GM23338 (cell line): ENCODE results near the gene KLC3. TPM values are rescaled to one million over a fixed set of nuclear protein-coding genes. Genes with fewer than 3 reads are reported as not detected.
"Not testable (repeated sequence)": the region's sequence is repeated elsewhere in the genome, so short reads cannot be mapped to it uniquely, and the experiment has no call there.

Experiments used
- ATAC-seq: fragments of 200-7000 bp; cut with Tn5 transposase; 3 replicates; pipeline ENCODE4 v1.9.1; 2020
- DNase-seq: peaks from one replicate; pipeline ENCODE4 v3.0.0-alpha.2; 2015; ENCODE audit warnings: low spot score
- H2AFZ ChIP-seq: fragments of 200-600 bp; sonication (generic); 2 replicates; pipeline ENCODE4 v1.8.0; 2016; ENCODE audit warnings: antibody characterized with exemption, mild to moderate bottlenecking, moderate library complexity
- H3F3A ChIP-seq: fragments of 200-600 bp; sonication (generic); replicated peaks from 2 replicates; pipeline ENCODE4 v1.8.0; 2017; ENCODE audit warnings: antibody characterized with exemption, mixed run types, low read depth
- H3K27ac ChIP-seq: fragments of 200-600 bp; sonication (generic); 2 replicates; pipeline ENCODE4 v1.6.1; 2016; ENCODE audit warnings: low read depth
- H3K27me3 ChIP-seq: fragments of 200-600 bp; sonication (generic); 2 replicates; pipeline ENCODE4 v1.8.0; 2016; ENCODE audit warnings: mild to moderate bottlenecking, mixed run types, moderate library complexity; ENCODE audit not compliant: insufficient read depth
- H3K36me3 ChIP-seq: fragments of 200-600 bp; sonication (generic); 2 replicates; pipeline ENCODE4 v1.8.0; 2016; ENCODE audit warnings: mild to moderate bottlenecking; ENCODE audit not compliant: insufficient read depth
- H3K4me1 ChIP-seq: fragments of 200-600 bp; sonication (generic); 2 replicates; pipeline ENCODE4 v1.8.0; 2016; ENCODE audit warnings: mild to moderate bottlenecking, moderate library complexity; ENCODE audit not compliant: insufficient read depth
- H3K4me2 ChIP-seq: fragments of 200-600 bp; sonication (generic); 2 replicates; pipeline ENCODE4 v1.7.1; 2017; ENCODE audit warnings: mixed run types
- H3K4me3 ChIP-seq: fragments of 200-600 bp; sonication (generic); 2 replicates; pipeline ENCODE4 v1.6.1; 2016; ENCODE audit warnings: mixed run types
- H3K79me2 ChIP-seq: fragments of 200-600 bp; sonication (generic); replicated peaks from 2 replicates; pipeline ENCODE4 v1.8.0; 2017; ENCODE audit warnings: mild to moderate bottlenecking; ENCODE audit not compliant: insufficient read depth
- H3K9me2 ChIP-seq: fragments of 200-600 bp; sonication (generic); 2 replicates; pipeline ENCODE4 v1.8.0; 2017; ENCODE audit not compliant: insufficient read depth
- H4K20me1 ChIP-seq: fragments of 200-600 bp; sonication (generic); replicated peaks from 2 replicates; pipeline ENCODE4 v1.8.0; 2017; ENCODE audit warnings: mild to moderate bottlenecking; ENCODE audit not compliant: insufficient read depth
- H3K27ac Mint-ChIP-seq: 2 replicates; pipeline ENCODE4 v1.8.0; 2020; ENCODE audit warnings: inconsistent platforms, mild to moderate bottlenecking, moderate library complexity, mixed read lengths
- H3K27me3 Mint-ChIP-seq: 3 replicates; pipeline ENCODE4 v1.8.0; 2022; ENCODE audit warnings: low read depth, mild to moderate bottlenecking, moderate library complexity, mixed read lengths, inconsistent platforms; ENCODE audit not compliant: insufficient read depth, poor library complexity
- H3K36me3 Mint-ChIP-seq: 3 replicates; pipeline ENCODE4 v1.8.0; 2021; ENCODE audit warnings: low read depth, mild to moderate bottlenecking, inconsistent platforms, moderate library complexity, mixed read lengths
- H3K4me1 Mint-ChIP-seq: 3 replicates; pipeline ENCODE4 v1.8.0; 2020; ENCODE audit warnings: mild to moderate bottlenecking, inconsistent platforms, mixed read lengths
- H3K4me3 Mint-ChIP-seq: 3 replicates; pipeline ENCODE4 v1.8.0; 2021; ENCODE audit warnings: moderate library complexity, mild to moderate bottlenecking, inconsistent platforms, mixed read lengths
- H3K9me3 Mint-ChIP-seq: 3 replicates; pipeline ENCODE4 v1.8.0; 2020; ENCODE audit warnings: moderate library complexity, mild to moderate bottlenecking, inconsistent platforms, mixed read lengths
- CREB1 ChIP-seq: fragments of 250-450 bp; sonication (Bioruptor Pico); IDR thresholded peaks from 2 replicates; pipeline ENCODE4 v1.5.0; 2020; ENCODE audit warnings: low read depth, mild to moderate bottlenecking, moderate library complexity
- CTCF ChIP-seq, 2 experiments: fragments of 200-600 bp in 1 of 2; sonication (generic) in 1 of 2; conservative IDR thresholded peaks; 2 replicates each; pipeline versions ENCODE4 v1.5.1 to v1.6.1; 2016 to 2017; ENCODE audit warnings: antibody characterized with exemption in 2 of 2, low read depth in 2 of 2, mild to moderate bottlenecking in 2 of 2, moderate library complexity in 1 of 2
- ETS1 ChIP-seq: IDR thresholded peaks from 2 replicates; pipeline ENCODE4 v1.6.1; 2016; ENCODE audit warnings: antibody characterized with exemption
- EZH2 ChIP-seq: fragments of 200-600 bp; sonication (generic); IDR thresholded peaks from one replicate; pipeline ENCODE4 v1.8.0; 2017; ENCODE audit warnings: antibody characterized with exemption, mild to moderate bottlenecking, low read depth; ENCODE audit not compliant: unreplicated experiment
- EZH2phosphoT487 ChIP-seq: fragments of 200-600 bp; sonication (generic); IDR thresholded peaks from one replicate; pipeline ENCODE4 v1.8.1; 2018; ENCODE audit warnings: antibody characterized with exemption; ENCODE audit not compliant: unreplicated experiment
- JUNB ChIP-seq: IDR thresholded peaks from one replicate; pipeline ENCODE4 v1.6.1; 2016; ENCODE audit warnings: antibody characterized with exemption; ENCODE audit not compliant: unreplicated experiment
- NANOG ChIP-seq: IDR thresholded peaks from 2 replicates; pipeline ENCODE4 v1.6.1; 2016; ENCODE audit warnings: antibody characterized with exemption, borderline replicate concordance
- POLR2AphosphoS5 ChIP-seq: IDR thresholded peaks from 2 replicates; pipeline ENCODE4 v1.6.1; 2016; ENCODE audit warnings: antibody characterized with exemption, low read depth
- STAT1 ChIP-seq: IDR thresholded peaks from one replicate; pipeline ENCODE4 v1.6.1; 2016; ENCODE audit warnings: antibody characterized with exemption; ENCODE audit not compliant: unreplicated experiment
- ZNF114 ChIP-seq: fragments of 250-450 bp; sonication (Bioruptor Pico); IDR thresholded peaks from 2 replicates; pipeline ENCODE4 v1.5.0; 2020; ENCODE audit warnings: mild to moderate bottlenecking, moderate library complexity
- ZNF331 ChIP-seq: fragments of 250-450 bp; sonication (Bioruptor Pico); IDR thresholded peaks from 2 replicates; pipeline ENCODE4 v1.5.0; 2020; ENCODE audit warnings: low read depth, mild to moderate bottlenecking, moderate library complexity
- ZNF462 ChIP-seq: fragments of 250-450 bp; sonication (Bioruptor Pico); IDR thresholded peaks from 2 replicates; pipeline ENCODE4 v1.5.0; 2020; ENCODE audit warnings: mild to moderate bottlenecking, moderate library complexity
- polyA plus RNA-seq: library from polyadenylated mRNA; unstranded; fragments of >200 nt; fragmentation: Nextera tagmentation; extraction: Ambion mirVana; gene quantifications from 2 replicates; pipeline ENCODE4 v1.2.1, GENCODE V29; 2016
- total RNA-seq: library from RNA; depleted of rRNA; stranded (reverse); fragments of >200 nt; shearing (Covaris generic); gene quantifications from 2 replicates; pipeline ENCODE4 v1.2.3, GENCODE V29; 2014

The KLC3 gene
- total and polyA plus RNA-seq, 2 experiments from 2014 or later = 3.1 to 6.4 TPM

GRCh38 chr19:45334881-45335280 lies 5.7 kb upstream of the KLC3 start:
- not testable (repeated sequence) for H3F3A ChIP-seq, H3K9me2 ChIP-seq, H3K79me2 ChIP-seq, H3K4me1 ChIP-seq, H3K9me3 Mint-ChIP-seq, H3K4me2 ChIP-seq, ATAC-seq, H3K4me3 ChIP-seq, H3K36me3 ChIP-seq, H3K27ac Mint-ChIP-seq, H3K4me3 Mint-ChIP-seq, H2AFZ ChIP-seq, H4K20me1 ChIP-seq, DNase-seq, H3K36me3 Mint-ChIP-seq, H3K27me3 ChIP-seq, H3K27ac ChIP-seq, H3K4me1 Mint-ChIP-seq
- H3K27me3 Mint-ChIP-seq = peaks cover 12% of the 10 kb centered on the region

- Histone ChIP-seq H3K9me2 (no peaks in the 10 kb centered on the region), H3K4me1 (no peaks in the 10 kb centered on the region), H3K36me3 (no peaks in the 10 kb centered on the region), H3K79me2 (no peaks in the 10 kb centered on the region), H4K20me1 (no peaks in the 10 kb centered on the region), H3K27ac (no peak overlapping the region), H2AFZ (0 out of 2 replicates have a peak overlapping the region, but pooled peaks have one; percentile 59), H3F3A (peaks cover 10% of the 10 kb centered on the region; the same call in 1 of the 2 replicates), H3K4me3 (no peak overlapping the region), H3K27me3 (peaks cover 18% of the 10 kb centered on the region), H3K4me2 (no peak overlapping the region)
- H3K4me1 Mint-ChIP-seq = peaks cover 2% of the 10 kb centered on the region; the same call in 1 of the 3 replicates
- H3K27me3 Mint-ChIP-seq = peaks cover 12% of the 10 kb centered on the region
- peaks cover 3% of the 10 kb centered on the region; the same call in 2 of the 3 replicates for H3K36me3 Mint-ChIP-seq
- H3K4me3 Mint-ChIP-seq = no peak overlapping the region; the same call in 2 of the 3 replicates
- no peak for DNase-seq
- no peak for ATAC-seq
- H3K27ac Mint-ChIP-seq = no peak overlapping the region
- no peaks in the 10 kb centered on the region for H3K9me3 Mint-ChIP-seq
- no peak for TF ChIP-seq ZNF331 (CRISPR knock-in tag)
- no peak for TF ChIP-seq ZNF114 (CRISPR knock-in tag)
- no peak for TF ChIP-seq CREB1 (CRISPR knock-in tag)
- TF ChIP-seq STAT1 = no peak
- no peak for TF ChIP-seq EZH2
- TF ChIP-seq ZNF462 (CRISPR knock-in tag) = no peak
- TF ChIP-seq CTCF (conservative IDR thresholded peaks at IDR 0.05; ENCODE audit: low read depth in 2 of 2) = no peak
- TF ChIP-seq JUNB = no peak
- TF ChIP-seq NANOG = no peak
- TF ChIP-seq EZH2phosphoT487 = no peak
- TF ChIP-seq POLR2AphosphoS5 = no peak
- TF ChIP-seq ETS1 = no peak
These were observed 3.8 kb upstream of the KLC3 start for GRCh38 chr19:45336696-45337251.
